Gastroesophageal sphincter (tissue), 4 donors: ENCODE data around the gene ULK1. TPM values are rescaled to one million over a fixed set of nuclear protein-coding genes. Genes with fewer than 3 reads are reported as not detected.

Experiments used
- ATAC-seq: fragments of 150-250 bp; one replicate; pipeline ENCODE4 v1.9.1; 2016; ENCODE audit warnings: mild to moderate bottlenecking, moderate library complexity
- H3K27ac ChIP-seq, 4 donors: fragments of 200-600 bp; sonication (generic) in 3 of 4; 1 replicate in 3 of 4; 2 replicates in 1 of 4; pipeline ENCODE4 v1.5.1; 2016 to 2019
- H3K27me3 ChIP-seq: fragments of 200-600 bp; sonication (generic); one replicate; pipeline ENCODE4 v1.5.1; 2019
- H3K36me3 ChIP-seq, 2 donors: fragments of 200-600 bp; sonication (generic); one replicate each; pipeline ENCODE4 v1.5.1; 2019; ENCODE audit warnings: control low read depth in 1 of 2
- H3K4me1 ChIP-seq, 3 donors: fragments of 200-600 bp; sonication (generic); 1 replicate in 2 of 3; 2 replicates in 1 of 3; pipeline ENCODE4 v1.5.1; 2016 to 2019; ENCODE audit warnings: control low read depth in 2 of 3
- H3K4me3 ChIP-seq, 2 donors: fragments of 200-600 bp; sonication (generic); one replicate each; pipeline ENCODE4 v1.5.1; 2019; ENCODE audit warnings: mild to moderate bottlenecking in 1 of 2, moderate library complexity in 1 of 2
- H3K9me3 ChIP-seq, 3 donors: fragments of 200-600 bp; sonication (generic); one replicate each; pipeline ENCODE4 v1.5.1; 2017 to 2019; ENCODE audit warnings: control low read depth in 2 of 3
- CTCF ChIP-seq, 4 experiments: fragments of 200-600 bp in 2 of 4; fragments of 450-650 bp in 2 of 4; sonication (generic) in 1 of 4; IDR thresholded peaks; one replicate each; pipeline ENCODE4 v1.5.1; 2017 to 2019; ENCODE audit warnings: antibody characterized with exemption in 4 of 4, mild to moderate bottlenecking in 2 of 4, moderate library complexity in 2 of 4
- EP300 ChIP-seq: sonication (generic); formaldehyde crosslinking; IDR thresholded peaks from one replicate; pipeline ENCODE4 v1.6.1; 2017; ENCODE audit warnings: antibody characterized with exemption, mild to moderate bottlenecking
- POLR2A ChIP-seq, 2 donors: fragments of 450-650 bp; IDR thresholded peaks; one replicate each; pipeline ENCODE4 v1.6.1; 2017; ENCODE audit warnings: antibody characterized with exemption in 2 of 2, mild to moderate bottlenecking in 2 of 2, moderate library complexity in 1 of 2
- POLR2AphosphoS5 ChIP-seq: sonication (generic); formaldehyde crosslinking; IDR thresholded peaks from one replicate; pipeline ENCODE4 v1.6.1; 2017; ENCODE audit warnings: antibody characterized with exemption
- WGBS, 2 donors: methylation state at CpG; one replicate each; pipeline ENCODE4 v1.1.5; 2018; ENCODE audit warnings: low coverage in 1 of 2; 5-methylcytosine and 5-hydroxymethylcytosine counted together
- total RNA-seq, 4 donors: library from RNA; depleted of rRNA; stranded (reverse); fragments of >200 nt; gene quantifications; one replicate each; pipeline ENCODE4 v1.1.0, GENCODE V29; 2016

ULK1 gene
- total RNA-seq, 4 donors from 2014 or later = 10.0 to 34.2 (median 21.8) TPM

- WGBS, 2 donors = no CpG with 5 or more reads among the region's 18 CpGs
- ATAC-seq = no peak
These were observed 23.4 kb downstream of the ULK1 start for GRCh38 chr12:131917711-131918306.

GRCh38 chr12:131918311-131919050 is 24.1 kb downstream of the ULK1 start:
- Histone ChIP-seq H3K27me3 (no peaks in the 10 kb centered on the region), H3K36me3 (peaks cover 0 to 96% of the 10 kb centered on the region in 2 donors), H3K27ac (no peak overlapping the region), H3K4me3 (no peak overlapping the region), H3K4me1 (no peaks in the 10 kb centered on the region), H3K9me3 (no peaks in the 10 kb centered on the region)
- 50% methylated on average over 1 of the region's 20 CpGs; no CpG with 5 or more reads in 1 of the 2 donors for WGBS, 2 donors
- TF ChIP-seq EP300 (no peak), POLR2A (IDR thresholded peaks at IDR 0.05) (no peak), CTCF (IDR thresholded peaks at IDR 0.05) (no peak), POLR2AphosphoS5 (no peak)
- ATAC-seq = no peak

More at GRCh38 chr12:131917711-131918306, 23.4 kb downstream of the ULK1 start:
- TF ChIP-seq EP300 (no peak), POLR2AphosphoS5 (no peak), CTCF (IDR thresholded peaks at IDR 0.05) (no peak), POLR2A (IDR thresholded peaks at IDR 0.05) (no peak)
- Histone ChIP-seq H3K9me3 (no peaks in the 10 kb centered on the region), H3K36me3 (peaks cover 0 to 96% of the 10 kb centered on the region in 2 donors), H3K27ac (no peak overlapping the region), H3K27me3 (no peaks in the 10 kb centered on the region), H3K4me3 (no peak overlapping the region), H3K4me1 (peaks cover 0 to 4% (median 2%) of the 10 kb centered on the region in 3 donors)

GRCh38 chr12:131919051-131919347 is 24.6 kb downstream of the ULK1 start:
- Histone ChIP-seq H3K36me3 (peaks cover 0 to 90% of the 10 kb centered on the region in 2 donors), H3K4me1 (peaks cover 0 to under 1% (median 0%) of the 10 kb centered on the region in 3 donors), H3K4me3 (no peak overlapping the region), H3K27ac (no peak overlapping the region), H3K9me3 (no peaks in the 10 kb centered on the region), H3K27me3 (no peaks in the 10 kb centered on the region)
- no peak for ATAC-seq
- TF ChIP-seq POLR2A (IDR thresholded peaks at IDR 0.05) = no peak
- WGBS, 2 donors = 88% methylated on average over 3 of the region's 19 CpGs; no CpG with 5 or more reads in 1 of the 2 donors

GRCh38 chr12:131919366-131920156 is 25.1 kb downstream of the ULK1 start:
- H3K27ac ChIP-seq = no peak overlapping the region
- no peaks in the 10 kb centered on the region for H3K27me3 ChIP-seq
- H3K9me3 ChIP-seq = no peaks in the 10 kb centered on the region
- ATAC-seq = no peak
- peaks cover 0 to 6% (median 0%) of the 10 kb centered on the region in 3 donors for H3K4me1 ChIP-seq
- 100% methylated on average over 1 of the region's 37 CpGs; no CpG with 5 or more reads in 1 of the 2 donors for WGBS, 2 donors
- H3K4me3 ChIP-seq = no peak overlapping the region
- H3K36me3 ChIP-seq = peaks cover 0 to 85% of the 10 kb centered on the region in 2 donors
- TF ChIP-seq POLR2A (IDR thresholded peaks at IDR 0.05) = no peak
- TF ChIP-seq POLR2AphosphoS5 = no peak

- 94% methylated on average over 2 of the region's 14 CpGs; no CpG with 5 or more reads in 1 of the 2 donors for WGBS, 2 donors
- Histone ChIP-seq H3K27ac (no peak overlapping the region), H3K9me3 (no peaks in the 10 kb centered on the region), H3K4me1 (peaks cover 0 to 10% (median 0%) of the 10 kb centered on the region in 3 donors), H3K36me3 (peaks cover 0 to 79% of the 10 kb centered on the region in 2 donors), H3K4me3 (no peak overlapping the region), H3K27me3 (no peaks in the 10 kb centered on the region)
- no peak for ATAC-seq
- TF ChIP-seq POLR2A (IDR thresholded peaks at IDR 0.05) = no peak
- TF ChIP-seq POLR2AphosphoS5 = no peak
- no peak for TF ChIP-seq CTCF (IDR thresholded peaks at IDR 0.05)
- no peak for TF ChIP-seq EP300
These were observed 25.7 kb downstream of the ULK1 start for GRCh38 chr12:131920157-131920508.
